PC-9 (cell line): Measurements from ENCODE around the gene ARHGAP33. TPM values are rescaled to one million over a fixed set of nuclear protein-coding genes. Genes with fewer than 3 reads are reported as not detected.

ENCODE experiments used
- Bru-seq: library from RNA; stranded (reverse); fragments of 400-500 nt; gene quantifications from one replicate; lab custom pipeline; 2021; lab: Mats Ljungman, UMichigan
- BruChase-seq, 2 experiments: library from RNA; stranded (reverse); fragments of 400-500 nt; gene quantifications; one replicate each; lab custom pipeline; 2021; lab: Mats Ljungman, UMichigan
- BruUV-seq: library from RNA; stranded (reverse); fragments of 400-500 nt; replicated peaks from 2 replicates; lab custom pipeline; 2021; lab: Mats Ljungman, UMichigan
- CTCF ChIA-PET: fragments of 300-600 bp; sonication (Branson Sonifier 250); formaldehyde crosslinking; loops from one replicate; lab custom pipeline; 2022; ENCODE audit warnings: antibody characterized with exemption; lab: Charles Lee
- POLR2A ChIA-PET: fragments of 300-600 bp; sonication (Branson Sonifier 250); formaldehyde crosslinking; loops from one replicate; lab custom pipeline; 2022; ENCODE audit warnings: antibody characterized with exemption; ENCODE audit not compliant: unreplicated experiment; lab: Charles Lee
- DNase-seq, 2 experiments: peaks; one replicate each; pipeline versions ENCODE4 v3.0.0 to v3.0.0-alpha.2; 2015 to 2022; ENCODE audit warnings: mixed read lengths in 1 of 2
- H2AFZ ChIP-seq: fragments of 200-600 bp; sonication (generic); 2 replicates; pipeline ENCODE4 v1.8.1; 2017; ENCODE audit warnings: antibody characterized with exemption
- H3F3A ChIP-seq: fragments of 200-600 bp; sonication (generic); 2 replicates; pipeline ENCODE4 v1.8.1; 2017; ENCODE audit warnings: antibody characterized with exemption, mild to moderate bottlenecking, low read depth; ENCODE audit not compliant: insufficient read depth
- H3K27ac ChIP-seq: fragments of 200-600 bp; sonication (generic); 2 replicates; pipeline ENCODE4 v1.6.1; 2016; ENCODE audit warnings: mixed run types
- H3K27me3 ChIP-seq: fragments of 200-600 bp; sonication (generic); 2 replicates; pipeline ENCODE4 v1.6.1; 2016; ENCODE audit warnings: low read depth, mixed run types; ENCODE audit not compliant: insufficient read depth
- H3K36me3 ChIP-seq: fragments of 200-600 bp; sonication (generic); 2 replicates; pipeline ENCODE4 v1.6.1; 2016; ENCODE audit warnings: low read depth, mixed run types
- H3K4me1 ChIP-seq: fragments of 200-600 bp; sonication (generic); replicated peaks from 2 replicates; pipeline ENCODE4 v1.6.1; 2016; ENCODE audit warnings: mixed run types; ENCODE audit not compliant: insufficient read depth
- H3K4me2 ChIP-seq: fragments of 200-600 bp; sonication (generic); 2 replicates; pipeline ENCODE4 v1.6.1; 2017; ENCODE audit warnings: mixed run types
- H3K4me3 ChIP-seq: fragments of 200-600 bp; sonication (generic); 2 replicates; pipeline ENCODE4 v1.6.1; 2016; ENCODE audit warnings: mixed run types
- H3K79me2 ChIP-seq: fragments of 200-600 bp; sonication (generic); 2 replicates; pipeline ENCODE4 v1.6.1; 2017; ENCODE audit warnings: low read depth, mixed run types
- H3K9me2 ChIP-seq: fragments of 200-600 bp; sonication (generic); 2 replicates; pipeline ENCODE4 v1.8.1; 2017; ENCODE audit warnings: mild to moderate bottlenecking; ENCODE audit not compliant: insufficient read depth
- H3K9me3 ChIP-seq: fragments of 200-600 bp; sonication (generic); 2 replicates; pipeline ENCODE4 v1.8.1; 2016; ENCODE audit warnings: low read depth; ENCODE audit not compliant: insufficient read depth
- H4K20me1 ChIP-seq: fragments of 200-600 bp; sonication (generic); 2 replicates; pipeline ENCODE4 v1.8.1; 2017; ENCODE audit not compliant: insufficient read depth
- CTCF ChIP-seq: fragments of 200-600 bp; sonication (generic); conservative IDR thresholded peaks from 2 replicates; pipeline ENCODE4 v1.6.1; 2017; ENCODE audit warnings: mixed run types, antibody characterized with exemption, mild to moderate bottlenecking, moderate library complexity
- EZH2 ChIP-seq: fragments of 200-600 bp; sonication (generic); IDR thresholded peaks from 2 replicates; pipeline ENCODE4 v1.8.0; 2017; ENCODE audit warnings: antibody characterized with exemption, low read depth
- intact Hi-C: fragments of 100-400 bp; cut with micrococcal nuclease; formaldehyde crosslinking; loops from one replicate; pipeline ENCODE4 v1.10.0; 2022; ENCODE audit not compliant: unreplicated experiment
- long read RNA-seq: library from polyadenylated mRNA; stranded (forward); transcript quantifications from one replicate; pipeline ENCODE4 v2.0.0, GENCODE V29; 2022
- total RNA-seq: library from RNA; stranded (reverse); gene quantifications from 2 replicates; pipeline ENCODE4 v1.2.3, GENCODE V29; 2021

Gene ARHGAP33
- 17.4 and 21.3 TPM in 2 replicates for total RNA-seq
- percentile 37 among the genes with signal in this experiment for Bru-seq, nascent RNA
- BruChase-seq, experiment 1, labeled RNA remaining after a 2-hour chase = percentile 39 among the genes with signal in this experiment
- BruChase-seq, experiment 2, labeled RNA remaining after a 6-hour chase = percentile 56 among the genes with signal in this experiment
- long read RNA-seq, partial matches to known transcripts = 6 of 6 reads
- long read RNA-seq, other reads (novel, unspliced or antisense) = 0 of 6 reads

- Histone ChIP-seq H3F3A (peaks cover 18% of the 10 kb centered on the region; the same call in 1 of the 2 replicates), H3K27ac (no peak within 1 kb of the TSS)
- POLR2A ChIA-PET = no interaction called here
Observed at GRCh38 chr19:35775298-35776101, at the start of gene ARHGAP33. TSS of gene ARHGAP33 (plus strand) at chr19:35775564. CDS start at chr19:35775659, 95 bp downstream.

GRCh38 chr19:35727053-35727955 is 48.1 kb upstream of the ARHGAP33 start:
- H2AFZ ChIP-seq = no peak overlapping the region
- no peak overlapping the region for H3K27ac ChIP-seq
- H3K4me2 ChIP-seq = no peak overlapping the region
- ChIA-PET POLR2A (no interaction called here), CTCF (interaction anchor here (0.6 kb wide), 1 partner anchor 566 kb away, joined by 7 read pairs; no protein-coding TSS in a partner anchor)
- H3K9me2 ChIP-seq = no peaks in the 10 kb centered on the region
- no peaks in the 10 kb centered on the region for H3K9me3 ChIP-seq
- no peaks in the 10 kb centered on the region for H4K20me1 ChIP-seq
- no peak overlapping the region for H3K4me3 ChIP-seq
- intact Hi-C loops = no loop called here
- H3K4me1 ChIP-seq = no peaks in the 10 kb centered on the region
- no peak for TF ChIP-seq CTCF
- no peak for TF ChIP-seq EZH2
- DNase-seq = no peak
- no peaks in the 10 kb centered on the region; the same call in 1 of the 2 replicates for H3K36me3 ChIP-seq
- no peaks in the 10 kb centered on the region for H3K27me3 ChIP-seq
- H3F3A ChIP-seq = no peaks in the 10 kb centered on the region
- H3K79me2 ChIP-seq = no peaks in the 10 kb centered on the region
- no TSS peak for BruUV-seq

More at GRCh38 chr19:35775298-35776101, at the start of gene ARHGAP33:
- peak within 1 kb of the TSS; percentile 57; the same call in 1 of the 2 replicates for H3K4me3 ChIP-seq
- no peaks in the 10 kb centered on the region for H3K27me3 ChIP-seq
- intact Hi-C loops = no loop called here
- DNase-seq = peak; percentile 84 to 98
- no peak for TF ChIP-seq EZH2
- no peak for TF ChIP-seq CTCF
- peak within 1 kb of the TSS; percentile 35 for H3K4me2 ChIP-seq
- no peaks in the 10 kb centered on the region for H3K79me2 ChIP-seq
- H3K9me3 ChIP-seq = no peaks in the 10 kb centered on the region
- H4K20me1 ChIP-seq = no peaks in the 10 kb centered on the region
- H3K4me1 ChIP-seq = no peaks in the 10 kb centered on the region
- no peaks in the 10 kb centered on the region for H3K36me3 ChIP-seq
- CTCF ChIA-PET = no interaction called here
- H2AFZ ChIP-seq = no peak within 1 kb of the TSS; the same call in 1 of the 2 replicates
- BruUV-seq = no TSS peak
- H3K9me2 ChIP-seq = no peaks in the 10 kb centered on the region
